ENCODE results near the gene GASK1B.
A peak's percentile ranks its signal among the peaks of the same experiment; 100 is the strongest.

- TF ChIP-seq POLR2A (IDR thresholded peaks at IDR 0.05) (peak in 1 of 2 donors; percentile 5), CTCF (IDR thresholded peaks at IDR 0.05 in 4 of 5, conservative IDR thresholded peaks at IDR 0.05 in 1 of 5) (no peak)
These were observed 2.7 kb downstream of the GASK1B start for GRCh38 chr4:158169931-158170690.

Data from gastrocnemius medialis (tissue), 4 donors.